Measurements from ENCODE around the gene CFAP210.
"Not testable (repeated sequence)": the region's sequence is repeated elsewhere in the genome, so short reads cannot be mapped to it uniquely, and the experiment has no call there.

Gene CFAP210

DNA sequence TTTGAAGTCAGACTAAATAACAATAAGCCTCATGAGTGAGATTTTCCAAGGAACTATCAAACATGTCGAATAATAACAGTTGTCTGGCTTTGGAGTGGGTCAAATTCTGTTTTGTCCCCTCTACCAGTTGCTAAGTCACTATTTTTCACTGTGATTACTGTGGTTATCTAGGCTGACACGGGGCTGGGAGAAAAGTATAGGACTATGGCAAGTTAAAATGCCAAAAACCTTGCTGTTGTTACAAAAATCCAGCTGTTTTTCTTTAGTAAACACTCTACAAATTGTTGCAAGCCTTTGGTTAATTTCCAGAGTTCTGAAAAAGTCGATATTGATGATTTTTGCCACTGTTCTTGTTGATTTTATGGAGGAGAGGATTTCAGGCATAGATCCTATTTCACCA, 1.5 kb downstream of the CFAP210 start:
- no peaks in the 10 kb centered on the region for H3K27me3 ChIP-seq (ENCODE audit: low read depth, low read length)
- no peaks in the 10 kb centered on the region for H3K36me3 ChIP-seq (ENCODE audit: control insufficient read depth in 1 of 2, insufficient read depth in 2 of 2, low read length in 2 of 2)
- H3K4me1 ChIP-seq (ENCODE audit: control insufficient read depth in 1 of 2, insufficient read depth in 2 of 2, low read length in 2 of 2): peaks cover 0 to 7% of the 10 kb centered on the region in 2 donors
- no peak overlapping the region for H3K4me3 ChIP-seq (ENCODE audit: low read depth in 1 of 2, low read length in 2 of 2)
- H3K9me3 ChIP-seq (ENCODE audit: control insufficient read depth in 1 of 2, low read length in 2 of 2): no peaks in the 10 kb centered on the region
- H3K27ac ChIP-seq (ENCODE audit: low read length): no peak overlapping the region

DNA sequence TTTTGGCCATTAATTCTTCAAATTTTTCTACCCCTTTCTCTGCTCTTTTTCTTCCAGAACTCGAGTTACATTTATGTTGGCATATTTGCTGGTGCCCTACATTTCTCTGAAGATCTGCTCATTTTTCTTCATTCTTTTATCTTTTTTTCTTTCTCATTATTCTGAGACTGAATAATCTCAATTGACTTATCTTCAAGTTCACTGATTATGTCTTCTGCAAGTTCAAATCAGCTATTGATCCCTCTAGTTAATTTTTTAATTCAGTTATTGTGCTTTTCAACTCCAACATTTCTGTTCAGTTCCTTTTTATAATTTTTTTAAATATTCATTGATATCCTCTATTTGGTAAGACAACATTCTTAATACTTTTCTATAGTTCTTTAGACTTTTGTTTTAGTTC, 3.2 kb downstream of the CFAP210 start:
- no peaks in the 10 kb centered on the region for H3K36me3 ChIP-seq (ENCODE audit: control insufficient read depth in 1 of 2, insufficient read depth in 2 of 2, low read length in 2 of 2)
- no peak overlapping the region for H3K27ac ChIP-seq (ENCODE audit: low read length)
- H3K4me1 ChIP-seq (ENCODE audit: control insufficient read depth in 1 of 2, insufficient read depth in 2 of 2, low read length in 2 of 2): peaks cover 0 to 7% of the 10 kb centered on the region in 2 donors
- no peaks in the 10 kb centered on the region for H3K9me3 ChIP-seq (ENCODE audit: control insufficient read depth in 1 of 2, low read length in 2 of 2)
- H3K4me3 ChIP-seq (ENCODE audit: low read depth in 1 of 2, low read length in 2 of 2): no peak overlapping the region
- H3K27me3 ChIP-seq (ENCODE audit: low read depth, low read length): no peaks in the 10 kb centered on the region

DNA sequence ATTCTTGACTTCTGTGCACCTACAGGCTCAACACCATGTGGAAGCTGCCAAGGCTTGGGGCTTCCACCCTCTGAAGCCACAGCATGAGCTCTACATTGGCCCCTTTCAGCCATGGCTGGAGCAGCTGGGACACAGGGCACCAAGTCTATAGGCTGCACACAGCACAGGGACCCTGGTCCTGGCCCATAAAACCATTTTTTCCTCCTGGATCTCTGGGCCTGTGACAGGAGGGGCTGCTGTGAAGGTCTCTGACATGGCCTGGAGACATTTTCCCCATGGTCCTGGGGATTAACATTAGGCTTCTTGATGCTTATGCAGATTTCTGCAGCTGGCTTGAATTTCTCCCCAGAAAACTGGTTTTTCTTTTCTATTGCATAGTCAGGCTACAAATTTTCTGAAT, 6.3 kb downstream of the CFAP210 start:
- H3K27ac ChIP-seq (ENCODE audit: low read length); H3K27me3 ChIP-seq (ENCODE audit: low read depth, low read length); H3K4me1 ChIP-seq (ENCODE audit: control insufficient read depth in 1 of 2, insufficient read depth in 2 of 2, low read length in 2 of 2); H3K4me3 ChIP-seq (ENCODE audit: low read depth in 1 of 2, low read length in 2 of 2); H3K36me3 ChIP-seq (ENCODE audit: control insufficient read depth in 1 of 2, insufficient read depth in 2 of 2, low read length in 2 of 2); H3K9me3 ChIP-seq (ENCODE audit: control insufficient read depth in 1 of 2, low read length in 2 of 2): not testable (repeated sequence)

DNA sequence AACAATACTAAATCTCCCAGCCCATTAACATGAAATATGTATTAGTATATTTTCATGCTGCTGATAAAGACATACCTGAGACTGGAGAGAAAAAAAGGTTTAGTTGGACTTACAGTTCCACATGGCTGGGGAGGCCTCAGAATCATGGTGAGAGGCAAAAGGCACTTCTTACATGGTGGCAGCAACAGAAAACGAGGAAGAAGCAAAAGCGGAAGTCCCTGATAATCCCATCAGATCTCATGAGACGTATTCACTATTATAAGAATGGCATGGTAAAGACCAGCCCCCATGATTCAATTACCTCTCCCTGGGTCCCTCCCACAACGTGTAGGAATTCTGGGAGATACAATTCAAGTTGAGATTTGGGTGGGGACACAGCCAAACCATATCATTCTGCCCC, 7.4 kb downstream of the CFAP210 start:
- not testable (repeated sequence) for H3K27me3 ChIP-seq (ENCODE audit: low read depth, low read length); H3K27ac ChIP-seq (ENCODE audit: low read length); H3K9me3 ChIP-seq (ENCODE audit: control insufficient read depth in 1 of 2, low read length in 2 of 2); H3K4me3 ChIP-seq (ENCODE audit: low read depth in 1 of 2, low read length in 2 of 2); H3K36me3 ChIP-seq (ENCODE audit: control insufficient read depth in 1 of 2, insufficient read depth in 2 of 2, low read length in 2 of 2); H3K4me1 ChIP-seq (ENCODE audit: control insufficient read depth in 1 of 2, insufficient read depth in 2 of 2, low read length in 2 of 2)

DNA sequence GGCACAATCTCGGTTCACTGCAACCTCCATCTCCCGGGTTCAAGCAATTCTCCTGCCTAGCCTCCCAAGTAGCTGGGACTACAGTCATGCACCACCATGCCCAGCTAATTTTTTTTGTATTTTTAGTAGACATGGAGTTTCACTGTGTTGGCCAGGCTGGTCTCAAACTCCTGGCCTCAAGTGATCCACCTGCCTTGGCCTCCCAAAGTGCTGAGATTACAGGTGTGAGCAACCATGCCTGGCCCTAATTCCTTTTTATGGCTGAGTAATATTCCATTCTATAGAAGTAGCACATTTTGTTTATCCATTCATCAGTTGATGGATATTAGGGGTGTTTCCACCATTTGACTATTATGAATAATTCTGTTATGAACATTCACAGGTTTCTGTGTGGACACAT, 9.5 kb downstream of the CFAP210 start:
- not testable (repeated sequence) for H3K4me1 ChIP-seq (ENCODE audit: control insufficient read depth in 1 of 2, insufficient read depth in 2 of 2, low read length in 2 of 2); H3K4me3 ChIP-seq (ENCODE audit: low read depth in 1 of 2, low read length in 2 of 2); H3K9me3 ChIP-seq (ENCODE audit: control insufficient read depth in 1 of 2, low read length in 2 of 2); H3K27me3 ChIP-seq (ENCODE audit: low read depth, low read length); H3K27ac ChIP-seq (ENCODE audit: low read length); H3K36me3 ChIP-seq (ENCODE audit: control insufficient read depth in 1 of 2, insufficient read depth in 2 of 2, low read length in 2 of 2)

DNA sequence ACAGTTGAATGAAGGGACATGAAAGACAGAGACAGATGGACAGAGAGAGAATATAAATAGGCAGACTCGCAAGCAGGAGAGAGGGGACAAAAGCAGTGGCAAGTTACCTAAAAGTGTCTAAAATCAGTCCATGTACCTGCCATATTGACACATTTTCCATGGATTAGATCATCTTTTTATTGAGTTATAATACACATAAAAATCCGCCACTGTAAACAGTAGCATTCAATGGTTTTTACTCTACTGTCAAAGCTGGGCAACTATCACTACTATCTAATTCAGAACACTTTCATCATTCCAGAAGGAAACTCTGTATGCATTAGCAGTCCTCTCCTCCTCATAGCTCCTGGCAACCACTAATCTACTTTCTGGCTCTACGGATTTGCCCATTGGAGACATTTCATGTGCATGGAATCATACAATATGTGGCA, 10.1 kb downstream of the CFAP210 start:
- Histone ChIP-seq H3K27me3 (ENCODE audit: low read depth, low read length) (no peaks in the 10 kb centered on the region), H3K36me3 (ENCODE audit: control insufficient read depth in 1 of 2, insufficient read depth in 2 of 2, low read length in 2 of 2) (no peaks in the 10 kb centered on the region), H3K27ac (ENCODE audit: low read length) (no peak overlapping the region), H3K4me3 (ENCODE audit: low read depth in 1 of 2, low read length in 2 of 2) (no peak overlapping the region), H3K4me1 (ENCODE audit: control insufficient read depth in 1 of 2, insufficient read depth in 2 of 2, low read length in 2 of 2) (no peaks in the 10 kb centered on the region), H3K9me3 (ENCODE audit: control insufficient read depth in 1 of 2, low read length in 2 of 2) (no peaks in the 10 kb centered on the region)

DNA sequence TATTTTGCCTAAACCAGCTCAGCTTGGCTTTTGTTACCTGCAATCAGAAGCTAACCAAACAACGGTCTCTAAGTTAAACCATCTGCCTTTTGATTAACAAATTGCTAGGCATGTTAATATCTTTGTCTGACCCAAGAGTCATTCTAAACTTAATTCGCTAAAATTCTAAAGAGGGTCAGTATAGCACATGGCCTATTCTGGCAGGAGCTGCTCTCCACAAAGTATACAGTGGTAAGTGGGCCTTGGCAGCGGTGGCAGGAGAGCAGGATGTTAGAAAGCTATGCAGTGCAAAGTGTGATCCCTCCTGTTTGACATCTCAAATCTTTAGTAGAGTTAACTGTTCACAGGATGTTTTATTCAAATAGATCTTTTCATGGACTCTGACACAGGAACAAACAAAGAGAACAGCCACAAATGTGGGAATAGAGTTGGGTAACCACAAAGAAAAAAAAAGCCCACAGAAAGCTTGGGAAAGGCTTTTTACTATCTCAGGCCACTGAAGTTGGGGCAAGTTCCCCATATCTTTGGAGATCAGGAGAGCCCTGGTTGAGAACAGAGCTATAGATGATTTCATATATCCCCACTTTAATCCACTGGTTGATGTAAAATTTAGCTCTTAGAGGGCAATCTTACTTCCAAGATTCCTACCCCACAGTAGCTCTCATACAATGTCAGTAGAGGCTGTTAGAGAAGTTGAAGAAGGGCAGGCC, 10.6 kb downstream of the CFAP210 start:
- H3K36me3 ChIP-seq (ENCODE audit: control insufficient read depth in 1 of 2, insufficient read depth in 2 of 2, low read length in 2 of 2): no peaks in the 10 kb centered on the region
- H3K9me3 ChIP-seq (ENCODE audit: control insufficient read depth in 1 of 2, low read length in 2 of 2): no peaks in the 10 kb centered on the region
- no peaks in the 10 kb centered on the region for H3K4me1 ChIP-seq (ENCODE audit: control insufficient read depth in 1 of 2, insufficient read depth in 2 of 2, low read length in 2 of 2)
- H3K27me3 ChIP-seq (ENCODE audit: low read depth, low read length): no peaks in the 10 kb centered on the region
- no peak overlapping the region for H3K27ac ChIP-seq (ENCODE audit: low read length)
- no peak overlapping the region for H3K4me3 ChIP-seq (ENCODE audit: low read depth in 1 of 2, low read length in 2 of 2)

DNA sequence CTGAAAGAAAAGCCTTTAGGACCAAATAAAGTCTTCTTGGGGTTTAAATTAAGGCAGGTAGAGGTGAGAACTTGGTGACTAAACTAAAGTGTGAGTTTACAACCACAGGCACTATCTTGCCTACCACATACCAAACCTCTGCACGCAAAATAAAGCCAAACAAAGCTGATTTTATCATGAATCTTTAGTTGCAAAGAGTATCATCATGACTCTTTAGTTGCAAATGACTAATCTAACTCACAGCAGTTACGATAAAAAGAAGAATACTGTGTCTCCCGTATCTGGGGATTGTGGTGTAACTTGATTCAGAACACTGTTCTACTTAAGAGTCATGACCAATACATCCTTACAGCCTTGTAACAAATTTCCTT, 11.2 kb downstream of the CFAP210 start:
- no peaks in the 10 kb centered on the region for H3K27me3 ChIP-seq (ENCODE audit: low read depth, low read length)
- no peaks in the 10 kb centered on the region for H3K9me3 ChIP-seq (ENCODE audit: control insufficient read depth in 1 of 2, low read length in 2 of 2)
- H3K4me1 ChIP-seq (ENCODE audit: control insufficient read depth in 1 of 2, insufficient read depth in 2 of 2, low read length in 2 of 2): no peaks in the 10 kb centered on the region

DNA sequence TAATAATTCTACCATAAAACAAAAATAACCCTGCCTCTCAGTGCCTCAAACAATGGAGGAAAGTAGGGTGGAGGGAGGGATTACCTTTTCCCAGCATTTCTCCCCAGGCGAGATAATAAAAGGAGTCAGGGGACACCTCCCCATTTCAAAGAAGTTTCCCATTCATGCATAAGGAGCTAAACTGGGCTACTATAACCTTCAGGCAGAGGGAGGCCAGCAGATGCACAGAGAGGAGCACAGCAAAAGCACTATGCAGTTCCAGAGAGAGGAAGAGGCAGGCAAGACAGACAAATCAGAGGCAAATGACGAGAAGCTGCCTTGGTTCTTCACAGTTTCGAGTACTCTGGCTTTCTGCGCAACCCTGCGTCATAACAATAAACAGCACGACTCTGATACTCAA, 17.4 kb downstream of the CFAP210 start:
- no peak overlapping the region for H3K4me3 ChIP-seq (ENCODE audit: low read depth in 1 of 2, low read length in 2 of 2)
- H3K27ac ChIP-seq (ENCODE audit: low read length): no peak overlapping the region
- no peaks in the 10 kb centered on the region for H3K4me1 ChIP-seq (ENCODE audit: control insufficient read depth in 1 of 2, insufficient read depth in 2 of 2, low read length in 2 of 2)
- no peaks in the 10 kb centered on the region for H3K36me3 ChIP-seq (ENCODE audit: control insufficient read depth in 1 of 2, insufficient read depth in 2 of 2, low read length in 2 of 2)
- no peaks in the 10 kb centered on the region for H3K9me3 ChIP-seq (ENCODE audit: control insufficient read depth in 1 of 2, low read length in 2 of 2)
- H3K27me3 ChIP-seq (ENCODE audit: low read depth, low read length): no peaks in the 10 kb centered on the region

More for the DNA sequence above, 11.2 kb downstream of the CFAP210 start:
- H3K4me3 ChIP-seq (ENCODE audit: low read depth in 1 of 2, low read length in 2 of 2): no peak overlapping the region
- H3K27ac ChIP-seq (ENCODE audit: low read length): no peak overlapping the region
- no peaks in the 10 kb centered on the region for H3K36me3 ChIP-seq (ENCODE audit: control insufficient read depth in 1 of 2, insufficient read depth in 2 of 2, low read length in 2 of 2)

DNA sequence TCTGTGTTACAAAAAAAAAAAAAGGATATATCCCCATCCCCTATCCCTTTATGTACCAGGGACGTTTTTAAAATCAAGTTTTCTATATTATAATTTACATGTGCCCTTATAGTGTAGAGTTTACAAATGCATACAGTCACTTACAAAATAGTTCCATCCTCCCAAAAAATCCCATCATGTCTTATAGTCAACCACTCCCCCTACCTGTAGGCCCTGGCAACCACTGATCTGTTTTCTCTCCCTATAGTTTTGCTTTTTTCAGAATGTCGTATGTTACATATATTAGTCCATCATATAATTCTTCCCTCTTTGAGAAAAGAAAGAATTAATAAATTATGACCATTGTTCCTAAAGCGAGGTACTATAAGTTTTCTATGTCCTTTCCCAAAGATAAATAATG, 17.8 kb downstream of the CFAP210 start:
- Histone ChIP-seq H3K4me1 (ENCODE audit: control insufficient read depth in 1 of 2, insufficient read depth in 2 of 2, low read length in 2 of 2) (no peaks in the 10 kb centered on the region), H3K9me3 (ENCODE audit: control insufficient read depth in 1 of 2, low read length in 2 of 2) (no peaks in the 10 kb centered on the region), H3K27ac (ENCODE audit: low read length) (no peak overlapping the region), H3K36me3 (ENCODE audit: control insufficient read depth in 1 of 2, insufficient read depth in 2 of 2, low read length in 2 of 2) (no peaks in the 10 kb centered on the region), H3K4me3 (ENCODE audit: low read depth in 1 of 2, low read length in 2 of 2) (no peak overlapping the region), H3K27me3 (ENCODE audit: low read depth, low read length) (no peaks in the 10 kb centered on the region)

DNA sequence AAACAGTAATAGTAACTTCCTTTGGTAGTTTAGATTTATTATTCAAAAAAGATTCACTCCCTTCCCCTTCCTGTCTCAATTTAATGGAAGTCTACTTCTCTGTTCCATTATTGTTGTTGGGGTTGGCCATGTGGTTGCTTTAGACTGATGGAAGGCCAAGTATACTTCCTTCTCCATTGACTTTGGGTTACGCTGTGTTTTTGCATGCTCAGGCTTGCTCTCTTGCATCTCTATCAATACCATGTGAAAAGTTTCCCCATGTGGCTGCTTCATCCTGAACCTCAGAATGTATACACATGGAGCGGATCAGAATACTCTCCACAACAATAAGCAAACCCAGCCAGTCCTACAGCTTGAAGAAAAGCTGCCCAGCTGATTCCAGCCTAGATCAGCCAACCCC, 20.3 kb downstream of the CFAP210 start:
- Histone ChIP-seq H3K9me3 (ENCODE audit: control insufficient read depth in 1 of 2, low read length in 2 of 2) (no peaks in the 10 kb centered on the region), H3K4me3 (ENCODE audit: low read depth in 1 of 2, low read length in 2 of 2) (no peak overlapping the region), H3K36me3 (ENCODE audit: control insufficient read depth in 1 of 2, insufficient read depth in 2 of 2, low read length in 2 of 2) (no peaks in the 10 kb centered on the region), H3K4me1 (ENCODE audit: control insufficient read depth in 1 of 2, insufficient read depth in 2 of 2, low read length in 2 of 2) (no peaks in the 10 kb centered on the region), H3K27ac (ENCODE audit: low read length) (no peak overlapping the region), H3K27me3 (ENCODE audit: low read depth, low read length) (no peaks in the 10 kb centered on the region)

DNA sequence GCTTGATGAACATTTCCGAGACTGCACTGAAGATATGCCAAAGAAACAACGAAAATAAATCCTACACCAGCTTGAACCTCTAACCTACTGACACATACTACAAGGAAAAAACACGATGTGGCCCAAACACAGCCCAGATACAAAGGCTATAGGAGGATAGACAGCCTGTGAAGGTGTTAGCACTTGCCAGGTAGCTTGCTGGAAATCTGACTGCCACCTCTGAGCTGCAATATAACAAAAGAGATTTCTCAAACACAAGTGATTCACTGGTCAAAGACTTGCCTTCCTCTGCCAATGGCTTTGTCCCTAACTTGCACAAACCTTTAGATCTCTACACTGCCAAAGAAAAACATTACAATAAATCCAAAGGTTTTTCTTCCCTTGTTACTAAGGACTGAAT, 21.1 kb downstream of the CFAP210 start:
- no peaks in the 10 kb centered on the region for H3K9me3 ChIP-seq (ENCODE audit: control insufficient read depth in 1 of 2, low read length in 2 of 2)
- no peaks in the 10 kb centered on the region for H3K27me3 ChIP-seq (ENCODE audit: low read depth, low read length)

More for the DNA sequence above, 21.1 kb downstream of the CFAP210 start:
- H3K36me3 ChIP-seq (ENCODE audit: control insufficient read depth in 1 of 2, insufficient read depth in 2 of 2, low read length in 2 of 2): no peaks in the 10 kb centered on the region
- H3K4me1 ChIP-seq (ENCODE audit: control insufficient read depth in 1 of 2, insufficient read depth in 2 of 2, low read length in 2 of 2): no peaks in the 10 kb centered on the region
- no peak overlapping the region for H3K4me3 ChIP-seq (ENCODE audit: low read depth in 1 of 2, low read length in 2 of 2)
- no peak overlapping the region for H3K27ac ChIP-seq (ENCODE audit: low read length)

Data from muscle layer of duodenum (tissue), 2 donors.